ENCODE data around the gene PDZK1IP1.
"Not testable (repeated sequence)": the region's sequence is repeated elsewhere in the genome, so short reads cannot be mapped to it uniquely, and the experiment has no call there.

Gene PDZK1IP1

DNA sequence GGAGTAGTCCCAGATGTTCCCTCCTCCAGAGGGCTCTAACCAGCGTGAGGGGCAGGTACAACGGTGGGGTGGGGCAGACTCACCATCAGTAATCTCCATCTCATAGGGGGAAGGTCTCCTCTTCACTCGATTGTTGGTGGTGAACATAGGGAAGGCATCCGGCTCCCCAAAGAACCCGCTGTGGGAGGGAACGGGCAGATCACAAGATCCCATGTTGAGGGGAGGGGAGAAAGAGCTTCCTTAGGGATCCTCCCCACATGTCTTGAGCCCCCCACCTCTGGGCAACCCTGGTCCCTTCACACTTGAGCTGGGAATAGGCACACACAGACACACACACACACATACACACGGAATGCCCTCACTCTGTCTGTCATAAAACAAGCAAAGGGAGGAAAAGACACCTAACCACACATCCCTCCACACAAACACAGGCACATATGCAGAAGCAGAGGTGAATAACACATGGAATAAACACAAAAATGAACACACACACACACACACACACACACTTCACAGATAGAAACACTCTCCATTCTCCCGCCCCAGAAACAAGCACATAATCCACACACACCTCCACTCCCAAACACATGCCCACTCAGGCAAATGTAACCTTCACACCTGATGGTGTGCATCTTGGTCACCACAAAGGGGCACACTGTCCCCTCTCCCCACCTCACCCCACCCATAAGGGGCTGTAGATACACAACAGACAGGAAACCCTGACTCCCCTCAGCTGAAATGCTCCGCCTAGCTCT lies 34.3 kb upstream of the PDZK1IP1 start:
- no peak for DNase-seq (ENCODE audit: low read depth in 2 of 2)

GRCh38 chr1:47223174-47223920 lies 33.5 kb upstream of the PDZK1IP1 start:
- no peak for DNase-seq (ENCODE audit: low read depth in 2 of 2)

DNA sequence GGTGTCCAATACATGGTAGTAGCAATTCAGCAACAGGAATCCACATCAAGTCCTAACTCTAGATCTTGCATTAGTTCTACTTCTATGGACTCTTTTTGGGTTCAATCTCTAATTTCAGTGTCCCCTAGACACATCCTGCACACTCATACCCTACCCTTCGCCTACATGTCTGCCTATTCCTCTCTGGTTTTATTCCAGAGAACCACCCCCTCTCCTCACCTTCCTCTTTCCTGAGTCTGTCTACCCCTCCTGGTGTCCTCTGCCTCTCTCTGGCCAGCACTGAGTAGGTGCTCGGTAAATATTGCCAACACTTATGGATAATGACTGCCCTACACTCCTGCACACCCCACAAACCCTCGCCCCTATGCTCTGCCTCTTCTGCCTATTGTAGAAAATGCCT lies 32.6 kb upstream of the PDZK1IP1 start:
- no peak for DNase-seq (ENCODE audit: low read depth in 2 of 2)

GRCh38 chr1:47219590-47220220 lies 29.9 kb upstream of the PDZK1IP1 start:
- DNase-seq (ENCODE audit: low read depth in 2 of 2): no peak

DNA sequence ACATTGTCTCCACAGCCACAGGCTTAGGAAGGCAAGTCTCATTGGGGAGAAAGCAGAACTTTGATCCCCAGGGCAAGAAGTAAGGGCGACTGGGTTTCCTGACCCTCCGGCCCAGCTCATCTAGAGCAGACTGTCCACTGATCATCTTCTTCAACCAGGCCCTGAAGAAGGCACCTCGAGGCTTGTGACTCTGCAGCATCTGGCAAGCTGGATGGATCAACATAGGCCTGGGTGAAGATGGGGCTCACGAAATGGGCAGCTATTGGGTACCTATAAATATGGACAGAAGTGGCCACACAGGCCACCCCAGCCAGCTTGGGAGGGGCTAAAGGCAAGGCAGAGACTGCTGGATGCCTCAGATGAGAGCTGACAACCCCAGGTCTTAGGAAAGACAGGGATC lies 29.2 kb upstream of the PDZK1IP1 start:
- no peak for DNase-seq (ENCODE audit: low read depth in 2 of 2)

GRCh38 chr1:47216278-47217059 lies 26.6 kb upstream of the PDZK1IP1 start:
- DNase-seq (ENCODE audit: low read depth in 2 of 2): no peak

GRCh38 chr1:47215713-47216112 lies 25.9 kb upstream of the PDZK1IP1 start:
- no peak for DNase-seq (ENCODE audit: low read depth in 2 of 2)

DNA sequence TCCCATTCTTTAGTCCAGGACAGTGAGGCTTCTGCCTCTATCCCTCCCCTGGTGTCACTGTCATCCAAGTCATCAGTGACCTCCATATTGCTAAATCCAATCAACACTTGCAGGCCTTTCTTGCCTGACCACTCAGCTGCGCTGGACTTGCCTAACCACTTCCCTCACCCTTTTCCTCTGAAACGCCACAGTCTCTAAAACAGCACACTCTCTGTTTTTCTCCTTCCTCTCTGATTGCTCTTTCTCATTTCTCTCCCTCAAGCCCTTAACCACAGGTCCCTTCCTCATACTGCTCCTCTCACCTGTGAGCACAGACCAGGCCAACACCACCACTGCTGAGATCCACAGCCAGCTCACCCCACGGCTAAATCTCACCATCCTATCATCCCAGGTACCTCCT lies 24.7 kb upstream of the PDZK1IP1 start:
- DNase-seq (ENCODE audit: low read depth in 2 of 2): no peak

DNA sequence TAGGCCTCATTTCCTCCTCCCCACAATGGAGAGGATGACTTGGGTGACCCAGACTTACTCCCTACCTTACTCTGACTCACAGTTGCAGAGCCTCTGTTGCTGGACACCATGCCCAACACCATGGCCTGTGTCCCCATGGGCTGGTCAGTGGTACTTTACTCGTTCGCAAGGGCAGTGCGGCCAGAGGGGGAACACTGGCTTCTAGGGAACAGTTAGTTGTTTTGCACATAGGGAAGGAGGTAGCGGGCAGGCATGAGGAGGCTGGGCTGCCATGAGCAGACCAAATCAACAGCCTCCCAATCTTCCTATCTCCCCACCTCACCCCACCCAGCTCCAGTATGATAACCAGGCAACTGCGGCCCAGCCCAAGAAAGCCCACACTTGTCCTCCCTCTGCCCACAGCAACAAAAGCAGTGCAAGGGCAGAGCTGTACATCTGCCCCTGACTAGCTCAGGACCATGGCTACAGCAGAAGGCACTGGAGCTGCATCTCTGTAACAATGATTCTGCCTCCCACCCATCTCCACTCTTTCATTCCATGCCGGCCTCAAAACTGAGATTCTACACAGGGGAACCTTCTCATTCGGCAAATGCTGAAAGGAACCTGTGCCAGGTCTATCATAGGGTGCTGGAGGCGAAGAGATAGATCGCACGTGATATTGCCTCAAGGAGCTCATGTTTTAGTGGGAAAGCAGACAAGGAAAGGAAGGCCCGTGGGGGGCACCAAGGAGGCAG lies 23.6 kb upstream of the PDZK1IP1 start:
- DNase-seq (ENCODE audit: low read depth in 2 of 2): no peak

- no peak for DNase-seq (ENCODE audit: low read depth in 2 of 2)
Observed at GRCh38 chr1:47212636-47213229, 22.9 kb upstream of the PDZK1IP1 start.

GRCh38 chr1:47211796-47212269 lies 22.0 kb upstream of the PDZK1IP1 start:
- DNase-seq (ENCODE audit: low read depth in 2 of 2): no peak

GRCh38 chr1:47210666-47211065 lies 20.8 kb upstream of the PDZK1IP1 start:
- DNase-seq (ENCODE audit: low read depth in 2 of 2): no peak

- DNase-seq (ENCODE audit: low read depth in 2 of 2): no peak
Observed at GRCh38 chr1:47209725-47210325, 20.0 kb upstream of the PDZK1IP1 start.

GRCh38 chr1:47209091-47209490 lies 19.3 kb upstream of the PDZK1IP1 start:
- DNase-seq (ENCODE audit: low read depth in 2 of 2): no peak

- DNase-seq (ENCODE audit: low read depth in 2 of 2): no peak
Observed at GRCh38 chr1:47208374-47208850, 18.6 kb upstream of the PDZK1IP1 start.

- DNase-seq (ENCODE audit: low read depth in 2 of 2): no peak
Observed at GRCh38 chr1:47207803-47208373, 18.1 kb upstream of the PDZK1IP1 start.

- no peak for DNase-seq (ENCODE audit: low read depth in 2 of 2)
Observed at GRCh38 chr1:47205918-47206317, 16.1 kb upstream of the PDZK1IP1 start.

GRCh38 chr1:47203504-47203903 lies 13.7 kb upstream of the PDZK1IP1 start:
- DNase-seq (ENCODE audit: low read depth in 2 of 2): not testable (repeated sequence)

- no peak for DNase-seq (ENCODE audit: low read depth in 2 of 2)
Observed at GRCh38 chr1:47201179-47201578, 11.3 kb upstream of the PDZK1IP1 start.

DNA sequence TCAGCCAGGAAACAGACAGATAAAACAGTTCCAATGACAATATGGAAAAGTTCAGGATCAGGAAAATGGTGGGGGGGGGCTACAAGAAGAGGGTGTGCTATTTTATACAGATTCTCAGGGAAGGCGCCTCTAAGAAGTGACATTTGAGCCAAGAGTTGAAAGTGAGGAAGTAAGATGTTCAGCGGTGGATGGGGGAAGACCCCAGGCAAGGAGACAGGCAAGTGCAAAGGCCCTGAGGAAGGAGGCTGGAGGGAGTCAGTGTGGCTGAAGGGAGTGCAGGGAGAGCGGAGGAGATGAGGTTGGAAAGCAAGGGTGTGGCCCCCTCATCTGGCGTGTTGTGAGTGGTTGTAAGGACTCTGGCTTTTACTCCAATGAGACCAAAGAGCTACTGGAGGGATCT lies 8.4 kb upstream of the PDZK1IP1 start:
- DNase-seq (ENCODE audit: low read depth in 2 of 2): no peak

Data from stimulated activated CD8-positive, alpha-beta memory T cell treated with anti-CD3 and anti-CD28 coated beads, Interleukin-7, amount 100 ng/mL, for 1 hour (primary cell).